SK-N-SH (cell line): ENCODE measurements around the gene OLFM4. TPM values are rescaled to one million over a fixed set of nuclear protein-coding genes. Genes with fewer than 3 reads are reported as not detected.

ENCODE experiments used
- CTCF ChIA-PET: fragments of 300-600, 350-600 bp; formaldehyde crosslinking; extraction: SDS; loops from one replicate; lab custom pipeline; 2021; lab: Yijun Ruan, JAX
- POLR2A ChIA-PET: fragments of 350-600 bp; sonication (Branson Sonifier 250); formaldehyde crosslinking; extraction: SDS; loops from one replicate; lab custom pipeline; 2020; ENCODE audit warnings: antibody characterized with exemption, inconsistent platforms; lab: Yijun Ruan, JAX
- DNase-seq: peaks from one replicate; pipeline ENCODE4 v3.0.0; 2012
- H2AFZ ChIP-seq: fragments of 200-600 bp; sonication (generic); 2 replicates; pipeline ENCODE4 v1.8.1; 2016; ENCODE audit warnings: antibody characterized with exemption, mild to moderate bottlenecking, low read depth
- H3F3A ChIP-seq: fragments of 200-600 bp; sonication (generic); replicated peaks from 2 replicates; pipeline ENCODE3; 2016; ENCODE audit warnings: antibody characterized with exemption, mild to moderate bottlenecking; ENCODE audit not compliant: insufficient read depth
- H3K27ac ChIP-seq, 2 experiments: fragments of 200-500 bp in 1 of 2; fragments of 200-600 bp in 1 of 2; sonication (Bioruptor generic) in 1 of 2; sonication (generic), shearing (Covaris generic) in 1 of 2; 2 replicates each; pipeline versions ENCODE4 v1.5.1 to v1.6.1; 2014 to 2016; ENCODE audit warnings: low read depth in 2 of 2, inconsistent platforms in 1 of 2, low read length in 1 of 2, mild to moderate bottlenecking in 1 of 2, mixed read lengths in 1 of 2
- H3K27me3 ChIP-seq: fragments of 200-600 bp; sonication (generic), shearing (Covaris generic); 2 replicates; pipeline ENCODE4 v1.6.1; 2016; ENCODE audit warnings: mixed run types; ENCODE audit not compliant: insufficient read depth
- H3K36me3 ChIP-seq, 2 experiments: fragments of 200-500 bp in 1 of 2; fragments of 200-600 bp in 1 of 2; sonication (Bioruptor generic) in 1 of 2; sonication (generic) in 1 of 2; replicated peaks in 1 of 2; 2 replicates each; pipeline versions ENCODE3 to v1.5.1; 2014 to 2016; ENCODE audit warnings: low read length in 1 of 2, mild to moderate bottlenecking in 1 of 2; ENCODE audit not compliant: insufficient read depth in 2 of 2, control insufficient read depth in 1 of 2
- H3K4me1 ChIP-seq, 2 experiments: fragments of 200-500 bp in 1 of 2; fragments of 200-600 bp in 1 of 2; sonication (Bioruptor generic) in 1 of 2; sonication (generic), shearing (Covaris generic) in 1 of 2; 2 replicates each; pipeline versions ENCODE4 v1.5.1 to v1.6.1; 2014 to 2016; ENCODE audit warnings: low read depth in 1 of 2, low read length in 1 of 2, mixed run types in 1 of 2; ENCODE audit not compliant: insufficient read depth in 2 of 2, control insufficient read depth in 1 of 2
- H3K4me2 ChIP-seq: fragments of 200-600 bp; sonication (generic), shearing (Covaris generic); 2 replicates; pipeline ENCODE4 v1.6.1; 2017; ENCODE audit warnings: mixed run types
- H3K4me3 ChIP-seq, 2 experiments: fragments of 200-500 bp in 1 of 2; fragments of 200-600 bp in 1 of 2; sonication (Bioruptor generic) in 1 of 2; sonication (generic), shearing (Covaris generic) in 1 of 2; 2 replicates each; pipeline versions ENCODE4 v1.5.1 to v1.8.1; 2014 to 2016; ENCODE audit warnings: low read depth in 2 of 2, inconsistent platforms in 1 of 2, low read length in 1 of 2, mild to moderate bottlenecking in 1 of 2, mixed read lengths in 1 of 2, moderate library complexity in 1 of 2
- H3K79me2 ChIP-seq: fragments of 200-600 bp; sonication (generic); 2 replicates; pipeline ENCODE4 v1.8.1; 2017; ENCODE audit warnings: mild to moderate bottlenecking; ENCODE audit not compliant: insufficient read depth
- H3K9ac ChIP-seq: fragments of 200-600 bp; sonication (generic); 2 replicates; pipeline ENCODE4 v1.6.1; 2017; ENCODE audit warnings: mixed run types
- H3K9me2 ChIP-seq: fragments of 200-600 bp; sonication (generic); 2 replicates; pipeline ENCODE4 v1.6.1; 2017; ENCODE audit warnings: mixed run types
- H3K9me3 ChIP-seq: fragments of 200-600 bp; sonication (generic); 2 replicates; pipeline ENCODE4 v1.6.1; 2017; ENCODE audit warnings: mixed run types, mild to moderate bottlenecking, moderate library complexity
- H4K20me1 ChIP-seq: fragments of 200-600 bp; sonication (generic); 2 replicates; pipeline ENCODE4 v1.6.1; 2017; ENCODE audit warnings: mild to moderate bottlenecking, mixed run types; ENCODE audit not compliant: insufficient read depth
- FOSL2 ChIP-seq: IDR thresholded peaks from 2 replicates; pipeline ENCODE4 v1.4.0; 2012; ENCODE audit warnings: low read depth, mild to moderate bottlenecking, moderate library complexity, borderline replicate concordance
- FOXJ3 ChIP-seq: sonication (generic); formaldehyde crosslinking; IDR thresholded peaks from 2 replicates; pipeline ENCODE4 v1.5.1; 2020; ENCODE audit warnings: mild to moderate bottlenecking, missing genetic modification reagents
- GATA2 ChIP-seq: sonication (generic); formaldehyde crosslinking; IDR thresholded peaks from 2 replicates; pipeline ENCODE4 v1.5.0; 2020; ENCODE audit warnings: mild to moderate bottlenecking, missing genetic modification reagents
- MXI1 ChIP-seq: IDR thresholded peaks from 2 replicates; pipeline ENCODE4 v1.6.1; 2012; ENCODE audit warnings: mild to moderate bottlenecking, low read depth, low read length, improper control_type of control experiment
- POLR2AphosphoS5 ChIP-seq: IDR thresholded peaks from 2 replicates; pipeline ENCODE4 v1.6.1; 2012; ENCODE audit warnings: low read depth, low read length
- RCOR1 ChIP-seq: fragments of 150-350 bp; IDR thresholded peaks from 2 replicates; pipeline ENCODE4 v1.6.1; 2017; ENCODE audit warnings: antibody characterized with exemption, low read length
- RXRA ChIP-seq: IDR thresholded peaks from 2 replicates; pipeline ENCODE4 v1.4.0; 2012; ENCODE audit warnings: low read depth, mild to moderate bottlenecking, borderline replicate concordance
- USF1 ChIP-seq: IDR thresholded peaks from 2 replicates; pipeline ENCODE4 v1.4.0; 2012; ENCODE audit warnings: low read depth, borderline replicate concordance
- ZBTB33 ChIP-seq: IDR thresholded peaks from 2 replicates; pipeline ENCODE4 v1.4.0; 2012; ENCODE audit warnings: low read depth, borderline replicate concordance
- WGBS: methylation state at CpG from one replicate; pipeline ENCODE4 v1.1.6; 2017; ENCODE audit warnings: low lambda C conversion rate; 5-methylcytosine and 5-hydroxymethylcytosine counted together
- polyA plus RNA-seq, 3 experiments: library from polyadenylated mRNA; depleted of rRNA; stranded (reverse); fragments of >200 nt; gene quantifications; 2 replicates each; pipeline ENCODE4 v1.2.3, GENCODE V29; 2012

OLFM4 gene
- polyA plus RNA-seq, 1 of the 3 experiments (the other 2 are of a cell fraction): not detected

GRCh38 chr13:53015971-53016370 lies 12.6 kb upstream of the OLFM4 start:
- TF ChIP-seq RXRA (no peak), GATA2 (CRISPR knock-in tag) (no peak), RCOR1 (no peak), MXI1 (no peak), ZBTB33 (no peak), FOSL2 (no peak)
- H4K20me1 ChIP-seq: no peaks in the 10 kb centered on the region
- no peak for DNase-seq
- H3K9ac ChIP-seq: no peak overlapping the region
- WGBS: 40% methylated on average over 5 of the region's 6 CpGs
- H3K4me1 ChIP-seq: no peaks in the 10 kb centered on the region
- H3K4me2 ChIP-seq: no peak overlapping the region
- no peaks in the 10 kb centered on the region for H3K9me2 ChIP-seq
- no peak overlapping the region for H2AFZ ChIP-seq
- H3K79me2 ChIP-seq: no peaks in the 10 kb centered on the region
- H3F3A ChIP-seq: no peaks in the 10 kb centered on the region
- no peaks in the 10 kb centered on the region for H3K9me3 ChIP-seq
- no peaks in the 10 kb centered on the region for H3K27me3 ChIP-seq
- no peak overlapping the region for H3K4me3 ChIP-seq
- CTCF ChIA-PET: interaction anchor here (1.7 kb wide), 1 partner anchor 10 kb away, joined by 4 read pairs; no protein-coding TSS in a partner anchor
- H3K27ac ChIP-seq: no peak overlapping the region
- POLR2A ChIA-PET: no interaction called here
- H3K36me3 ChIP-seq: no peaks in the 10 kb centered on the region

- no peaks in the 10 kb centered on the region for H3K9me3 ChIP-seq
- H3K79me2 ChIP-seq: no peaks in the 10 kb centered on the region
- TF ChIP-seq POLR2AphosphoS5 (no peak), USF1 (no peak), FOXJ3 (CRISPR knock-in tag) (no peak)
- CTCF ChIA-PET: interaction anchor here (1.0 kb wide), 1 partner anchor 49 kb away, joined by 3 read pairs; no protein-coding TSS in a partner anchor
- no peak overlapping the region for H3K4me2 ChIP-seq
- H3K36me3 ChIP-seq: no peaks in the 10 kb centered on the region
- H3K9ac ChIP-seq: no peak overlapping the region
- WGBS: 72% methylated on average over 5 of the region's 5 CpGs
- no peaks in the 10 kb centered on the region for H3K9me2 ChIP-seq
- H3K27me3 ChIP-seq: no peaks in the 10 kb centered on the region
- DNase-seq: no peak
- H3K4me1 ChIP-seq: no peaks in the 10 kb centered on the region
- H2AFZ ChIP-seq: no peak overlapping the region
- POLR2A ChIA-PET: no interaction called here
- no peak overlapping the region for H3K4me3 ChIP-seq
- H3K27ac ChIP-seq: no peak overlapping the region
- H4K20me1 ChIP-seq: no peaks in the 10 kb centered on the region
- no peaks in the 10 kb centered on the region for H3F3A ChIP-seq
Observed at GRCh38 chr13:53017433-53017970, 11.1 kb upstream of the OLFM4 start.
